GM13976 (cell line): Measurements from ENCODE around the gene DMBT1.

Experiments
- DNase-seq: peaks from one replicate; pipeline ENCODE4 v3.0.0; 2012; ENCODE audit warnings: low spot score
- in situ Hi-C: fragments of 300-500 bp; cut with MboI; formaldehyde crosslinking; loops from one replicate; pipeline ENCODE4 v1.12.0; 2022; ENCODE audit warnings: low sequenced_read_pairs, mixed read lengths, inconsistent platforms; ENCODE audit not compliant: unreplicated experiment
- TF ChIP-seq, protein P1 (sequence below): IDR thresholded peaks from 2 replicates; pipeline ENCODE4 v1.5.1; 2012; ENCODE audit warnings: borderline replicate concordance, mild to moderate bottlenecking; ENCODE audit not compliant: insufficient read depth; ENCODE audit errors: extremely low read depth, missing control alignments, control extremely low read depth

DMBT1 gene

DNA sequence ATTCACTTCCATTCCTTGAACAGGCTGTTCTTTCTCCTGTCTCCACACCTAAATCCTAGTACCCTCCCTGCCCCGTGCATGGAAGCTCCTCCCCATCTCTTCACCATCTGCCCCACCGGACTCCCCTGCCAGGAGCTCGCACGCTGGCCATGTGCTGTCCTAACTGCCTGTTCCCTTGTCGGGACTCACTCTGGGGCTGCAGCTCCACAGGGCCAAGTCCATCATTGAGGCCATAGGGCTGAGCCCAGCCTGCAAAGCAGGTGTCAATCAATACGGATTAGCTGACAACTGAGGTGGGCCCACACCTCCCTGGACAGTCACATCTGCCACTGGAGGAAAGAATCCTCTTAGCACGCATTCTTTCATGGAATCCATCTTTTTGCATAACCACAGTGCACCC, 41.4 kb upstream of the DMBT1 start:
- TF ChIP-seq, protein P1, sequence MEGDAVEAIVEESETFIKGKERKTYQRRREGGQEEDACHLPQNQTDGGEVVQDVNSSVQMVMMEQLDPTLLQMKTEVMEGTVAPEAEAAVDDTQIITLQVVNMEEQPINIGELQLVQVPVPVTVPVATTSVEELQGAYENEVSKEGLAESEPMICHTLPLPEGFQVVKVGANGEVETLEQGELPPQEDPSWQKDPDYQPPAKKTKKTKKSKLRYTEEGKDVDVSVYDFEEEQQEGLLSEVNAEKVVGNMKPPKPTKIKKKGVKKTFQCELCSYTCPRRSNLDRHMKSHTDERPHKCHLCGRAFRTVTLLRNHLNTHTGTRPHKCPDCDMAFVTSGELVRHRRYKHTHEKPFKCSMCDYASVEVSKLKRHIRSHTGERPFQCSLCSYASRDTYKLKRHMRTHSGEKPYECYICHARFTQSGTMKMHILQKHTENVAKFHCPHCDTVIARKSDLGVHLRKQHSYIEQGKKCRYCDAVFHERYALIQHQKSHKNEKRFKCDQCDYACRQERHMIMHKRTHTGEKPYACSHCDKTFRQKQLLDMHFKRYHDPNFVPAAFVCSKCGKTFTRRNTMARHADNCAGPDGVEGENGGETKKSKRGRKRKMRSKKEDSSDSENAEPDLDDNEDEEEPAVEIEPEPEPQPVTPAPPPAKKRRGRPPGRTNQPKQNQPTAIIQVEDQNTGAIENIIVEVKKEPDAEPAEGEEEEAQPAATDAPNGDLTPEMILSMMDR = no peak
- no peak for DNase-seq
- in situ Hi-C loops = no loop called here

DNA sequence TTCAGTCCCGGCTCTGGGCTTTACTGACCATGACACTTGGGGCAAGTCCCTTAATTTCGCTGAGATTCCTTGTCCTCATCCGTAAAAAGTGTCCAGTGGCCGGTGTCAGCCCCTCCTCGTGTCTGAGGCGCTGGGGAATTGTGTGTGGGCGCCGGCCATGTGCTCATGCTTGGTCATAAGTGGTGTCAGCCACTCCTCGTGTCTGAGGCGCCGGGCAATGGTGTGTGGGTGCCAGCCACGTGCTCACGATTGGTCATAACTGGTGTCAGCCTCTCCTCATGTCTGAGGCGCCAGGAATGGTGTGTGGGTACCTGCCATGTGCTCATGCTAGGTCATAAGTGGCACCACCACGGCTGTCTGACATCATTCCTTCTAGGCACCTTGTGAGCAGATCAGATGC, 40.7 kb upstream of the DMBT1 start:
- DNase-seq = no peak
- in situ Hi-C loops = no loop called here
- TF ChIP-seq, protein P1 = no peak

DNA sequence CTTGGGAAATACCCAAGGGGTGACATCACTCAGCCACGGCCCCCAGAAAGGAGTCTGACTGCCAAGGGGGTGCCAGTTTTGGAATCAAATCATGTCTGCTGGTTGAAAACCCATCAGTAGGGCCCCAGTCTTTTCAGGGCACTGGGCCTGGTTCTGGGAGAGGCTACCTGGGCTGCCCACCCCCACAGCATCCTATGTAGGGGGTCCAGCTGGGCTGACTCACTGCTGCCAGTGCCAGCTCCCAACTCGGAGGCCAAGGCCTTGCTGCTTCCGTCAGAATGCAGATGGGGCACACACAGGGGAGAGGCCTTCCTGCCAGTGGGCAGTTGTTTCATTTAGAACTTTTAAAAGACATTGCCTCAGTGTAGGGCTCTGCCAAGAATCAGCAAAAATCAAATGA, 39.5 kb upstream of the DMBT1 start:
- no peak for DNase-seq
- in situ Hi-C loops = no loop called here
- TF ChIP-seq, protein P1 = no peak

- in situ Hi-C loops = no loop called here
Observed at GRCh38 chr10:122524811-122525210, 35.7 kb upstream of the DMBT1 start.

GRCh38 chr10:122525788-122526187, 34.8 kb upstream of the DMBT1 start:
- in situ Hi-C loops = no loop called here
- TF ChIP-seq, protein P1 = no peak
- DNase-seq = no peak

More at GRCh38 chr10:122524811-122525210, 35.7 kb upstream of the DMBT1 start:
- no peak for DNase-seq
- TF ChIP-seq, protein P1 = no peak

DNA sequence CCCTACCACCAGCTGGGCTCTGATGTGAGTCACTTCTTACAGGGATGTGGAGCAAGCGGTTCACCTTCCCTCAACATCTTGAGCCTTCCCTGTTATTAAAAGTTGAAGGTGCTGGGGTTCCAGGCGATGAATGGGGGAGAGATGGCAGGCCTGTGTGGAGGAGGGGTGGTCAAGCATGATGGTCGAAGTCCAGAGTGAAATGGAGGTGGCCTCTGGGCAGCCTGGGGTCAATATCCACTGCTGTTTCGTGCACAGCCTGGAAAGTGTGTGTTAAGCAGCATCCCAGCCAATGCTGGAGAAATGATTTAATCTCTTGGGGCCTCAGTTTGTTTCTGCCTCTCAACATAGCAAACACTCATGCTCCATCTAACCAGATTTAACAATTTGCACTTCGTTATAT, 33.7 kb upstream of the DMBT1 start:
- in situ Hi-C loops = no loop called here
- TF ChIP-seq, protein P1 = no peak
- DNase-seq = no peak

DNA sequence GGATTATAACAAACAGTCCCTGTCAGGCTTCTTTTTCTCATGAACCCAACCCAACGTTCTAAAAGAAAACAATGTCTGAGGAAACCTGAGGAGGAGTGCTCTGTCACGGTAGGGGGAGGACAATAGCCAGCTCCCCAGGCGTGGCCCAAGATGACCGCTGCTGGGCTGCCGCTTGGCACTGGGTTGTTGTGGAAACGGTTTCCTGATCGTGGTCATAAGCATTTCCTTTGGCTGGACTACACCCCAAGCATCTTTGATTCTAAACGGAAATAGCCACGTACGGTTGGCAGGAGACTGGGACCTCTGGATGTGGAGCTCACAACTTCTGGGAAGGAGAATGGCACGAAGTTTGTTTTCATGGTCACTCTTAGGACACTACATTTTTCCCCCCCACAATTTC, 30.4 kb upstream of the DMBT1 start:
- DNase-seq = no peak
- in situ Hi-C loops = no loop called here
- TF ChIP-seq, protein P1 = no peak
